IPS-11a (cell line): ENCODE measurements around the gene YIPF1.
"Not testable (repeated sequence)": the region's sequence is repeated elsewhere in the genome, so short reads cannot be mapped to it uniquely, and the experiment has no call there.

Experiments
- H3K4me3 ChIP-seq: one replicate; pipeline ENCODE4 v1.5.1; 2013; ENCODE audit warnings: low read depth, low read length, control low read depth

YIPF1 gene

DNA sequence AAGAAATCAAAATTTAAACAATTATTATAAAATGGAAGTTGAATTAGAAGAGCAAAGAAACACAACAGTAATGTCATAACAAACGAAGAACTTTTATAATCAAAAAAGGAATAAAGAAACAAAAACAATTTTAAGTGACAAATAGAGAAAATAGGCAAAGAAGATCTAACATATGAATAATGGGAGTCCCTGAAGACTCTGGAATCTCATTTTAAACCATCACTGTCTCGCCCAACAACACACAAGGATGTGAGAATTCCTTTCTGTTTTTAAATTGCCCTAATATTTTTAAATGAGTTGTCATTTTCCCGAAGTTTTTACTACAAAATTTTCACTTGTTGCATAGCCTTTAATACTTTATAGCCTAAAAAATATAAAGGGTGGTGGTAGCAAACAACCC is 47.2 kb downstream of the YIPF1 start:
- no peak overlapping the region for H3K4me3 ChIP-seq

DNA sequence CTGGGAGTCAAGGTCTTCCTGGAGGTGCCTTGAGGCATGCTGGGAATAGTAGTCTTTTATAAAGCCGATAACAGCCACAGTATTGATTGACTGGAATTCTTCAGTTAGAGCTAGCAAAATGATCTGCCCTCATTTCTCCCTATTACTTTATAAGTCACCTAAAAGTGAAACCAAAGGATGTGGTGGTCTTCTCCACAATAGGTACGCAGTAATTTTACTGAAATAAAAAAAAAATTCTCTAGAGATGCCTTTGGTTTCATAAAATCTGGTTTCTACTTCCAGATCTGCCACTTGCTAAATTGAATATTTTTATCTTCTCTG is 51.0 kb downstream of the YIPF1 start:
- H3K4me3 ChIP-seq = peak overlapping the region; percentile 99

DNA sequence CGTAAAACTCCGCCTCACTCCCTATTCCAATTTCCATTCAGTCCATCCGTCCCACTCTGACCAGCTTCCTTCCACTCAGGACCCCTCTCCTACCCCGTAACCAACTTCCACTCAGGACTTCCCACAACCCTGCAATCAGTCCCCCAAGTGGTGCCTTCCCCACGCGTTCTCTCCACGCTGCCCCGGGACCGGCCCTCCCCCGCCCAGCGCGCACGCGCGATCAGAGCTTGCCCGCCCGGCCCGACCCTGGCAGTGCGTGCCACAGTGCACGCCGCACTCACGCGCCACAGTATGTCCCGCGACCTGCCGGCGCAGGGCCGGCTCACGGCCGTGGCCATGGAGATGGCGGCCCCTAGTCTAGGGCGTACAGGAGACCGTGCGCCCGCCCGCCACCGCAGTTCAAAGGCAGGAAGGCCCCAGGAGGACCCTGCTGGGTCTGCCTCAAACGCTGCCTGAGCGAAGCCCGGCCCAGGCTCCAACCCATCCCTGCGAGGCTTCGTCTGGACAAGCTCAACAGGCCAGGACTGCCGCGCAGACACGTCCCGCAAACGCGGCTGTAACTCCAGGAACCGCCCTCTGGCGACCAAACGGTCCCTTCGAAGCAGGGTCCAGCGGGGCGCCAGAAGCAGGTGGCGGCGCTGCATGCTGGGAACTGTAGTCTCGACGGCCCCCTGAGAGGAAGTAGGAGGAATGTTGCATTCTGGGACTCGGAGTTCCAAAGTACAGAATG is 51.5 kb downstream of the YIPF1 start, which contains the start of gene NDC1:
Gene NDC1 (minus strand): TSS at position 373 of the 730 bp plus-strand sequence. CDS start 35 bp downstream, at position 338.
- peak within 1 kb of the TSS; percentile 99 for H3K4me3 ChIP-seq

DNA sequence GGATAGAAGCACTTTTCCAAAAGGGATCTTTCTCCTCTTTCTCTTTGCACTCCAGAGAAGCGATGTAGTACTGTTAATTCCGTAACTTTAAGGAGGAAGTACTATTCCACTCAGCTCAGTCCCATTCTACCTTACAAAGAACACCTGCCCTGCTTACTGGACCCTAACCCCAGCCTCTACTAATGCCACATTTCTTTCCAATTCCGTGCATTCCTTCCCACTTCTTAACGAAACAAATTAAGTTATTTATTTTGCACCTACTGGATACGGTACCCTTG is 52.0 kb downstream of the YIPF1 start:
- peak overlapping the region; percentile 99 for H3K4me3 ChIP-seq

DNA sequence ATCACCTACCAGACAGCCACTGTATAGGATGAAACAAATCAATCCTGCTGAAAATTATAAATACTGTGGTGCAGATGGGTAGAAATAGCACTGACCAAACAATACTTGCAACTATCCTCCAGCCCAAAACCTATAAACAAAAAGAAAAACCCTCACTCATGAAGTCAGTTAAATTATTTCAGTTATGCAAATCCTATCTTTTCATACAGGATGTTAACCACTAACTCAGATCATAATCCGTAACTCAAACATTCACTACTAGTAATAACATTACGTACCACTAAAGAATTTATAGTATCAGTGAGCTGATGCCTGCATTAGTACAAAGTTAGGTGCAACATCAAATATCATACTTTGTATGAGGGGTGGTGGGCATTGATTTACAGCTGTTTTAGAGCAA is 54.1 kb downstream of the YIPF1 start:
- no peak overlapping the region for H3K4me3 ChIP-seq

DNA sequence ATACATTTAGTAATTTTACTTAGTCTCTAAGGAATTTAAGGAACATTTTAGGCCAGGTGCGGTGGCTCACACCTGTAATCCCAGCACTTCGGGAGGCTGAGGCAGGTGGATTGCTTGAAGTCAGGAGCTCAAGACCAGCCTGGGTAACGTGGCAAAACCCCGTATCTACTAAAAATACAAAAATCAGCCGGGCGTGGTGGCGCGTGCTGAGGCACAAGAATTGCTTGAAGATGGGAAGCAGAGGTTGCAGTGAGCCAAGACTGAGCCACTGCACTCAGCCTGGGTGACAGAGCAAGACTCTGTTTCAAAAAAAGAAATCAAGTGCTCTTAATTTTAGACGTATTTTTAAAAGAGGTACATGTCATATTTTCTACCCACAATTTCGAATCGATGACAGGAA is 54.8 kb downstream of the YIPF1 start:
- no peak overlapping the region for H3K4me3 ChIP-seq

DNA sequence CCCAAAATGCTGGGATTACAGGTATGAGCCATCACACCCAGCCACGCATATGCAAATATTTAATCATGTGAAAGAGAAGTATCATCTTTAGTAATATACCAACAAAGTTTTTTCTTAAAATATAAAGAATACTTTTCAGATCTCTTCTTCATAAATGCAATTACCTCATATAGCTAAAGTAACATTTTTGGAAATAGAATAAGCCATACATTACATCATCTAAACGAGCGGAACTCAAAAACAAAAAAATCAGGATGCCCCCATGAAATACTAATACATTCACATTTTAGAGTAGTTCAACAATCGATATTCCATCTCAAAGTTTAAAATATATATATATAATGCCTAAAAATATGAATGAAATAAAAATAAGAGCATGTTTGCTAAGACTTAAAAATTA is 56.2 kb downstream of the YIPF1 start:
- no peak overlapping the region for H3K4me3 ChIP-seq

DNA sequence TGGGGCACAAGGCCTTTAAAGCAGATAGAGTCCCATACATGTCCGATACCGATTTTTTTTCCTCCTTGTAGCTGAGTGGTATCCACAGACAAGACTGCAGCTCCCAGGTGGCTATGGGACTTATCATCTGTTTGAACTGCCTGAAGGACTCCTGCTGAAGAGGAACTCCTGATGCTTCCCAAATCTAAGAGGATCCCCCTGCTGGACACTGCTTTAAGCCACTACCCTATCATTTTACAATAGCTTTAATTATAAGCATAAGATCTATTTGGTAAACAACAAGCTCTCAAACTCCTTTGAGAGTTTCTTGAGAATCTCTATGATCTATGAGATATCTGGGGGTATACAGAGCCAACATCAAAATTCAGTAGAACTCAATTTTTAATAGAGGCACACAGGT is 63.2 kb downstream of the YIPF1 start:
- H3K4me3 ChIP-seq = no peak overlapping the region

DNA sequence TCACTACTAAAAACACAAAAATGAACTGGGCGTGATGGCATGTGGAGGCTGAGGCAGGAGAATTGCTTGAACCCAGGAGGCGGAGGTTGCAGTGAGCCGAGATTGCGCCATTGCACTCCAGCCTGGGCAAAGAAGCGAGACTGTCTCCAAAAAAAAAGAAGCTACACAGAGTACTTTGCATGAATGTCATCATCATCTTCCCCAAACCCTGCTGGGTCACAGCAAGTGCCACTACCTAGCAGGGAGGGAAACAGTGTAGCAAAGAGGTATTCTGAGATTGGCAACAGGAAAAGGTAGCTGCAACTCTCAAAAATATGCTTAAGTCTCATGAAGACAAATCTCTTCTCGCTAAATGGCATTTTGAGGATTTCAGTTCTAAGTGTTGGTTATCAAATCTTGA is 64.3 kb downstream of the YIPF1 start:
- H3K4me3 ChIP-seq = no peak overlapping the region

DNA sequence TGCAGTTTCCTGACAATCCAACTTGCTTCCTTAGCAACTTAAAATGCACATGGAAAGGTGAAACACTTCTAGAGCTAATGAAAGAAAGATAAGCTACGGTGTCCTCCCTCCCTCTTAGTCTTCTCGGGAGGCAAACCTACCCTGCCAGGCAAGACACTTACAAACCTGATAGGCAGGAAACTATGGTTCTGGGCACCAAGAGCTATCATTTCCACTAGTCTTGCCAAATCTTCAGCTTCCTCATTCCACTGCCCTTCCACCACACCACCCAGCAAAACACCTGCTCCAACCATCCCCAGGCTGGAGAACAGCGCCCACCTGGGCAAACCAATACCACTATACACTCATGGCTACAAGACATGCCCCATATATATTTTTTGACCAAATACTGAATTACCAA is 66.7 kb downstream of the YIPF1 start:
- no peak overlapping the region for H3K4me3 ChIP-seq

DNA sequence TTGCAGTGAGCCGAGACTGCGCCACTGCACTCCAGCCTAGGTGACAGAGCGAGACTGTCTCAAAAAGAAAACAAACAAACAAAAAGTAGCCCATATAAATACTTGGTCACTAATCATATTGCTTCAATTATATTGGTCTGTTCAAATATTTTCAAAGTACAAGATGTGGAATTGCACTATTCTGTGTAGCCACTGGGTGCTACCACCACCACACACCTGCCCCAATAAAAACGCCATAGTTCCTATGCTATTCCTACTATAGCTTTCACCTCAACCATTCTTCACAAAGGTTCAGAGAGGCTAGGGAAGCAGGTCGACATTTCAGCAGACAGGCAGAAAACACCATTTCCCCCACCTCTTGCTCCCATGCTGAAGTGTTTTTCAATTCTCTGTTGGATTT is 68.2 kb downstream of the YIPF1 start:
- H3K4me3 ChIP-seq = no peak overlapping the region

DNA sequence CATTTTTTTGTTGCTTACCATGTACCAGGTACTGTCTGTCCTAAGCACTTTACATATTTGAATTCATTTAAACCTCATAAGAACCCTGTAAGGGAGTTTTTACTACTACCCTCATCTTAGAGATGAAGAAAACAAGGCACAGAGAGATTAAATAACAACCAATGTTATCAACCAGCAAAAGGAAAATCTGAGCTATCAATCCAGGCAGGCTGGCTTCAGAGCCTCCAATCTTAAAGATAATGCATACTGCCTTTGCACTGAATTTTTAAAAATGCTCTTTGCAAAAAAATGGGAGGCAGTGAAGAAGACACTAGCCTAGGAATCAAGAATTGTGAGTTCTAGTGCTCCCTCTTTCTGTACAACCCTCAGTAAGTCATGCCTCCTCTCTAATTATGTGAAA is 70.2 kb downstream of the YIPF1 start:
- no peak overlapping the region for H3K4me3 ChIP-seq

DNA sequence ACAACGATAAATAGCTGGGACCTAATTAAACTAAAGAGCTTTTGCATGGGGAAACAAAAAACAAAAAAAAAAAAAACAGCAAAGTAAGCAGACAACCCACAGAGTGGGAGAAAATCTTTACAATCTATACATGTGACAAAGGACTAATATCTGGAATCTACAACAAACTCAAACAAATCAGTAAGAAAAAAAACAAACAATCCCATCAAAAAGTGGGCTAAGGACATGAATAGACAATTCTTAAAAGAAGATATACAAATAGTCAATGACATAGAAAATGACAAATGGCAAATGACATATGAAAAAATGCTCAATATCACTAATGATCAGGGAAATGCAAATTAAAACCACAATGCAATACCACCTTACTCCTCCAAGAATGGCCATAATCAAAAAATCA is 73.0 kb downstream of the YIPF1 start:
- not testable (repeated sequence) for H3K4me3 ChIP-seq

DNA sequence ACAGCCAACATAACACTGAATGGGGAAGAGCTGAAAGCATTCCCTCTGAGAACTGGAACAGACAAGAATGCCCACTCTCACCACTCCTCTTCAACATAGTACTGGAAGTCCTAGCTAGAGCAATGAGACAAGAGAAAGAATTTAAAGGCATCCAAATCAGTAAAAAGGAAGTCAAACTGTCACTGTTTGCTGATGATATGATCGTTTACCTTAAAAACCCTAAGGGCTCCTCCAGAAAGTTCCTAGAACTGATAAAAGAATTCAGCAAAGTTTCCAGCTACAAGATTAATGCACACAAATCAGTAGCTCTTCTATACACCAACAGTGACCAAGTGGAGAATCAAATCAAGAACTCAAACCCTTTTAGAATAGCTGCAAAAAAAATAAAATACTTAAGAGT is 74.1 kb downstream of the YIPF1 start:
- not testable (repeated sequence) for H3K4me3 ChIP-seq

DNA sequence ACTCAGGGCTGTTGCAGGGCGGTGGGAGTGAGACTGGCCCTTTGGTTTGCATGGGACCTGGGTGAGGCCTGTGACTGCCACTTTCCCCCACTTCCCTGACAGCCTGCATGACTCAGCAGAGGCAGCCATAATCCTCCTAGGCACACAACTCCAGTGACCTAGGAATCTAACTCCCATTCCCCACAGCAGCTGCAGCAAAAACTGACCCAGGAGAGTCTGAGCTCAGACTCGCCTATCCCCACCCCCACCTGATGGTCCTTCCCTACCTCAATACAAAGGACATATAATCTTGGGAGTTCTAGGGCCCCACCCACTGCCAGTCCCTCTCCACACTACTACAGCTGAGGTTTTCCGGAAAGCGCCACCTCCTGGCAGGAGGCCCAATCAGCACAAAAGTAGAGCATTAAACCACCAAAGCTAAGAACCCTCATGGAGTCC is 78.2 kb downstream of the YIPF1 start:
- no peak overlapping the region for H3K4me3 ChIP-seq

DNA sequence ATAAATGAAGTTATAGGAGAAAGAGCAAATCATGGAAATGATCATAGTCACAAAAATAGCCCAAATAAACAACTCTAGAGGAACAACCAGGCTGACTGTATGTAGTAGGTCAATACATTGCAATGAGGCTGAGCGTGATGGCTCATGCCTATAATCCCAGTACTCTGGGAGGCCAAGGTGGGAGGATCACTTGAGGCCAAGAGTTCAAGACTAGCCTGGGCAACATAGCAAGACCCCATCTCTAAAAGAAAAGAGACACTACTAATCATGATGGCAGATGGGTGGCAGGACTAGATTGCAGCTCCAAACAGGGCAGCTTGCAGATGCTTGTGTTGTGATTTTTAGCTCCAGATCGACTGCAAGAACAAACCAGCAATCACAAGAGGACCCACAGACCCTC is 79.1 kb downstream of the YIPF1 start:
- H3K4me3 ChIP-seq = no peak overlapping the region

DNA sequence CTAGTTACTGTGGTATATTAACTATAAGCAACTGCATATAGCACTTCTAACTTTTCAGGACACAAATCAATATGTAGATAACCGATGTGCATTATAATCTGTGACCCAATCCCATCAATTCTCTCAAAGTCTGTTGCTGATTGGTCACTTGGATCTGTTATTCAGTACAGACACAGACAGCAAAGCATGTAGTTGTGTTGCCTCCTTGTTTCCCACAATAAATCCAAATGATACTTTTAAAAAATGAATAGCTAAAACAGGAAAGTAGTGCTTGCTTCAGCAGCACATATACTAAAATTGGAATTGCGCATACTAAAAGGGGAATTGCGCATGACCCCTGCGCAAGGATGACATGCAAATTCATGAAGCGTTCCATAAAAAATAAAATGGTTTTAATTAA is 79.6 kb downstream of the YIPF1 start:
- H3K4me3 ChIP-seq = no peak overlapping the region

DNA sequence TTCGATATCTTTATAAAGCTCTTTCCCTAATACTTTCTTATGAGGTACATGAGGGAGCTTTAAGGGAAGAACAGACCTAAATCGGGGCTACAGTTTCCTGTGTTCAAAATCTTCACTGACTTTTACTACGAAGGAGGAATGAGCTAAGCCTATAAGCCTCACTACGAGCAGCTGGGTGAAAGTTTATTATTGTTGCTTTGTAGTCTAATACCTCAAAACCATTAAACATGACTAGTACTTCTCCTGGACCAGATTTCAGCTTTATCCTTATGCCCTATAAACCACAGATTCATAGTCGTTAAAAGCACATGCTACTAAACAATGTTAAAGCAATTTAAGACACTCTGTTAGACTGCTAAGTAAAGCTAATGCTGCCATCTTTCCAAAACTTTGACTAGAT is 81.7 kb downstream of the YIPF1 start:
- H3K4me3 ChIP-seq = no peak overlapping the region

DNA sequence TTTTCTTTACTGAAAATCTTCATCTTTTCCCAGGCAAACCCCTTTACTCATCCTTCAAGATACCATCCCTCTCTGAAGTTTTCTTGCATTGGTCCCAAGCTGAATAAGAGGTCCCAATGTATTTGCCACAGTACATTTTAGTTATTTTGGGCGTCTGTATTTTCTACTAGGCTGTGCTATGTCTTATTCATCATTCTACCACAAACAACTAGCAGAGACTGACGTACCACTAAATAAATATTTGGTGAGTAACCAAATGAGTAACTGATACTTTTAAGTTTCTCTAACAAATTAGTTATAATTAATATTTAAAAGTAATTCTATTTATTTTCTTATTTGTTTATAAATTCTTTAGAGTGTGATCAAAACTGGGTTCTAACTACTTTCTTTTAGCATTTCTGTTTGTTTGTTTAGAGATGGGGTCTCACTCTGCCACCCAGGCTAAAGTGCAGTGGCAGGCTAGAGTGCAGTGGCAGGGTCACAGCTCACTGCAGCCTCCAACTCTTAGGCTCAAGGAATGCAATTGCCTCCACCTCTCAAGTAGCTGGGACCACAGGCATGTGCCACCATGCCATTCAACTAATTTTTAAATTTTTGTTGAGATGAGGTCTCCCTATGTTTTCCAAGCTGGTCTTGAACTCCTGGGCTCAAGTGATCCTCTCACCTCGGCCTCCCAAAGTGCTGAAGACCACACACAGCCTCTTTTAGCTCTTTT is 84.6 kb downstream of the YIPF1 start:
- H3K4me3 ChIP-seq = no peak overlapping the region

DNA sequence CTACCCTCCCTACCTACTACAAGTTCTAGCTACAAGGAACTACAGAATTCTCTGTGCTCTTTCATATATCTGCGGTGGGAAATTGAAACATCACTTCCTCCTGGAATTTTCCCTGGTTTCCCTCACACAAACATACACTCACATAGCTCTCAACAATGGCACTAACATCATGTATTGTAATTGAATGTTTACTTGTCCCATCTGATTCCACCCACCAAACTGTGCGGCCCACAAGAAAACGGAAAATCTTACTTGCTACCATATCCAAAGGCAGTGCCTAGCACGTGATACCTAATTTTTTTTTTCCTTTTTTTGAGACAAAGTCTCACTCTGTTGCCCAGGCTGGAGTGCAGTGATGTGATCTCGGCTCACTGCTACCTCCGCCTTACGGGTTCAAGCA is 85.4 kb downstream of the YIPF1 start:
- H3K4me3 ChIP-seq = no peak overlapping the region
